B cell (primary cell): ENCODE data around the gene TLK2. TPM values are rescaled to one million over a fixed set of nuclear protein-coding genes. Genes with fewer than 3 reads are reported as not detected.

Experiments used
- ATAC-seq: fragments of 200-7000 bp; cut with Tn5 transposase; one replicate; pipeline ENCODE4 v1.10.0; 2021; ENCODE audit warnings: low read depth, mild to moderate bottlenecking, moderate number of reproducible peaks, moderate library complexity
- CTCF ChIA-PET: fragments of 350-600 bp; sonication (Branson Sonifier 250); formaldehyde crosslinking; loops from one replicate; lab custom pipeline; 2021; ENCODE audit warnings: antibody characterized with exemption, inconsistent platforms; lab: Charles Lee
- POLR2A ChIA-PET: fragments of 350-600 bp; sonication (Branson Sonifier 250); formaldehyde crosslinking; loops from one replicate; lab custom pipeline; 2021; ENCODE audit warnings: antibody characterized with exemption; lab: Charles Lee
- DNase-seq: peaks from one replicate; pipeline ENCODE4 v3.0.0; 2013
- H2AFZ ChIP-seq: 2 replicates; pipeline ENCODE4 v1.6.1; 2012; ENCODE audit warnings: mild to moderate bottlenecking, low read depth, low read length; ENCODE audit not compliant: insufficient read depth, poor library complexity, severe bottlenecking
- H3K27ac ChIP-seq, 2 donors: 1 replicate in 1 of 2; 2 replicates in 1 of 2; pipeline ENCODE4 v1.5.1; 2012 to 2013; ENCODE audit warnings: low read length in 2 of 2, mild to moderate bottlenecking in 2 of 2, moderate library complexity in 1 of 2
- H3K27me3 ChIP-seq, 4 experiments: fragments of 200-600 bp in 1 of 4; sonication (generic) in 1 of 4; replicated peaks in 1 of 4; 1 replicate in 2 of 4; 2 replicates in 2 of 4; pipeline versions ENCODE4 v1.6.1 to v1.7.0; 2013 to 2016; ENCODE audit warnings: low read length in 3 of 4, mild to moderate bottlenecking in 2 of 4, mixed read lengths in 1 of 4, moderate library complexity in 1 of 4; ENCODE audit not compliant: insufficient read depth in 4 of 4, control insufficient read depth in 3 of 4; ENCODE audit errors: control extremely low read depth in 1 of 4
- H3K36me3 ChIP-seq, 2 experiments: replicated peaks in 1 of 2; 1 replicate in 1 of 2; 2 replicates in 1 of 2; pipeline versions ENCODE4 v1.6.1 to v1.7.1; 2013; ENCODE audit warnings: low read length in 1 of 2; ENCODE audit not compliant: insufficient read depth in 2 of 2, control insufficient read depth in 1 of 2; ENCODE audit errors: control extremely low read depth in 1 of 2, extremely low read depth in 1 of 2
- H3K4me1 ChIP-seq, 2 donors: fragments of 200-600 bp in 1 of 2; sonication (generic) in 1 of 2; 1 replicate in 1 of 2; 2 replicates in 1 of 2; pipeline versions ENCODE4 v1.5.1 to v1.6.1; 2013 to 2017; ENCODE audit warnings: low read length in 2 of 2; ENCODE audit not compliant: control insufficient read depth in 2 of 2, insufficient read depth in 2 of 2
- H3K4me2 ChIP-seq: replicated peaks from 2 replicates; pipeline ENCODE3; 2012; ENCODE audit warnings: mild to moderate bottlenecking, low read depth, low read length; ENCODE audit not compliant: poor library complexity, severe bottlenecking
- H3K4me3 ChIP-seq, 5 experiments: fragments of 200-600 bp in 1 of 5; sonication (generic) in 1 of 5; 1 replicate in 3 of 5; 2 replicates in 2 of 5; pipeline versions ENCODE4 v1.5.1 to v1.7.0; 2011 to 2016; ENCODE audit warnings: low read length in 4 of 5, mild to moderate bottlenecking in 4 of 5, low read depth in 2 of 5, control low read depth in 1 of 5, moderate library complexity in 1 of 5; ENCODE audit not compliant: insufficient read depth in 1 of 5; ENCODE audit errors: control extremely low read depth in 1 of 5, extremely low read depth in 1 of 5
- H3K79me2 ChIP-seq: fragments of 200-600 bp; sonication (generic); one replicate; pipeline ENCODE4 v1.6.0; 2016; ENCODE audit warnings: low read length; ENCODE audit not compliant: control insufficient read depth, insufficient read depth
- H3K9ac ChIP-seq: fragments of 200-600 bp; sonication (generic); 2 replicates; pipeline ENCODE4 v1.6.1; 2017; ENCODE audit warnings: mild to moderate bottlenecking, low read length, moderate library complexity
- H3K9me3 ChIP-seq, 3 donors: one replicate each; pipeline versions ENCODE4 v1.6.1 to v1.7.1; 2013; ENCODE audit warnings: low read length in 2 of 3; ENCODE audit not compliant: control insufficient read depth in 2 of 3, insufficient read depth in 1 of 3; ENCODE audit errors: control extremely low read depth in 1 of 3
- H4K20me1 ChIP-seq: 2 replicates; pipeline ENCODE4 v1.6.0; 2012; ENCODE audit warnings: mild to moderate bottlenecking, low read length; ENCODE audit not compliant: insufficient read depth, control insufficient read depth, poor library complexity, severe bottlenecking
- H3K27ac Mint-ChIP-seq: one replicate; pipeline ENCODE4 v1.8.0; 2021; ENCODE audit warnings: mixed read lengths
- H3K27me3 Mint-ChIP-seq: one replicate; pipeline ENCODE4 v1.8.0; 2021; ENCODE audit warnings: mixed read lengths
- H3K4me1 Mint-ChIP-seq: one replicate; pipeline ENCODE4 v1.8.0; 2021; ENCODE audit warnings: mixed read lengths
- H3K4me3 Mint-ChIP-seq: one replicate; pipeline ENCODE4 v1.8.0; 2021; ENCODE audit warnings: mixed read lengths
- H3K9me3 Mint-ChIP-seq: one replicate; pipeline ENCODE4 v1.8.0; 2022; ENCODE audit warnings: mixed read lengths; ENCODE audit not compliant: insufficient read depth
- CTCF ChIP-seq: fragments of 200-600 bp; IDR thresholded peaks from one replicate; pipeline ENCODE4 v1.8.0; 2022; ENCODE audit warnings: antibody characterized with exemption, mild to moderate bottlenecking
- EZH2 ChIP-seq: IDR thresholded peaks from 2 replicates; pipeline ENCODE4 v1.6.1; 2012; ENCODE audit warnings: borderline replicate concordance, low read depth, mild to moderate bottlenecking, moderate library complexity, low read length; ENCODE audit not compliant: insufficient read depth, poor library complexity, severe bottlenecking
- WGBS: methylation state at CpG from one replicate; pipeline ENCODE4 v1.1.5; 2013; ENCODE audit warnings: missing lambda C conversion rate; ENCODE audit not compliant: insufficient coverage; 5-methylcytosine and 5-hydroxymethylcytosine counted together
- intact Hi-C: fragments of 100-400 bp; cut with micrococcal nuclease; formaldehyde crosslinking; loops from one replicate; pipeline ENCODE4 v1.10.0; 2022
- polyA plus RNA-seq: library from polyadenylated mRNA; depleted of rRNA; stranded (reverse); fragments of >200 nt; gene quantifications from 2 replicates; pipeline ENCODE4 v1.2.3, GENCODE V29; 2012
- total RNA-seq, 2 donors: library from RNA; stranded (reverse); fragments of 120-200 nt in 1 of 2; gene quantifications; 1 replicate in 1 of 2; 2 replicates in 1 of 2; pipeline versions ENCODE4 v1.2.3 to v1.2.4, GENCODE V29; 2013 to 2022

The TLK2 gene
- total and polyA plus RNA-seq, 2 donors (not counting 1 experiment from before 2014, with no cell fraction given) = 36.3 to 75.3 TPM

- Histone ChIP-seq H2AFZ (no peak overlapping the region), H3K27me3 (no peaks in the 10 kb centered on the region), H3K27ac (no peak overlapping the region), H3K9ac (no peak overlapping the region), H3K9me3 (peaks cover 0 to 1% (median 0%) of the 10 kb centered on the region in 3 donors), H3K79me2 (no peaks in the 10 kb centered on the region), H3K4me3 (no peak overlapping the region), H4K20me1 (no peaks in the 10 kb centered on the region), H3K4me2 (no peak overlapping the region), H3K4me1 (no peaks in the 10 kb centered on the region), H3K36me3 (peaks cover 9 to 43% of the 10 kb centered on the region in 2 experiments)
- TF ChIP-seq CTCF (no peak), EZH2 (no peak)
- CTCF ChIA-PET = interaction anchor here (0.6 kb wide), 1 partner anchor 12 kb away, joined by 4 read pairs; no protein-coding TSS in a partner anchor
- ATAC-seq = no peak
- Mint-ChIP-seq H3K4me1 (peaks cover 8% of the 10 kb centered on the region), H3K27ac (no peak overlapping the region), H3K27me3 (no peaks in the 10 kb centered on the region), H3K9me3 (no peaks in the 10 kb centered on the region), H3K4me3 (no peak overlapping the region)
- intact Hi-C loops = no loop called here
- POLR2A ChIA-PET = no interaction called here
- no peak for DNase-seq
- WGBS = no CpG with 5 or more reads among the region's 5 CpGs
Observed at GRCh38 chr17:62572488-62572887, 93.9 kb downstream of the TLK2 start.

- peaks cover 10 to 46% of the 10 kb centered on the region in 2 experiments for H3K36me3 ChIP-seq
- TF ChIP-seq CTCF (no peak), EZH2 (no peak)
- no peak for DNase-seq
Observed at GRCh38 chr17:62572888-62573401, 94.3 kb downstream of the TLK2 start.

More at GRCh38 chr17:62572888-62573401, 94.3 kb downstream of the TLK2 start:
- Histone ChIP-seq H3K79me2 (no peaks in the 10 kb centered on the region), H3K4me2 (no peak overlapping the region), H3K27me3 (no peaks in the 10 kb centered on the region), H3K9ac (no peak overlapping the region), H3K9me3 (peaks cover 0 to 1% (median 0%) of the 10 kb centered on the region in 3 donors), H3K4me3 (no peak overlapping the region), H4K20me1 (no peaks in the 10 kb centered on the region), H2AFZ (no peak overlapping the region), H3K4me1 (no peaks in the 10 kb centered on the region), H3K27ac (no peak overlapping the region)
- intact Hi-C loops = no loop called here
- Mint-ChIP-seq H3K9me3 (no peaks in the 10 kb centered on the region), H3K4me1 (peaks cover 8% of the 10 kb centered on the region), H3K27me3 (no peaks in the 10 kb centered on the region), H3K27ac (no peak overlapping the region), H3K4me3 (no peak overlapping the region)
- WGBS = 98% methylated on average over 5 of the region's 7 CpGs
- no peak for ATAC-seq
- POLR2A ChIA-PET = no interaction called here
- CTCF ChIA-PET = no interaction called here
